ENCODE results near the gene RPL23.

The RPL23 gene

GRCh38 chr17:38798614-38799500 is 54.7 kb downstream of the RPL23 start:
- peak; percentile 58 for DNase-seq (ENCODE audit: low spot score)

Small RNAs within 50 kb of the gene (small RNA-seq; reads per million reads assigned to genes)
- 0 to 0.18 reads per million in 2 experiments for gene MIR4727
- 0 reads per million in 2 experiments for gene SNORA21
- gene SNORA21B, result 0 reads per million in 2 experiments

Data from SK-N-DZ (cell line).